ENCODE data around the gene MYO19.

DNA sequence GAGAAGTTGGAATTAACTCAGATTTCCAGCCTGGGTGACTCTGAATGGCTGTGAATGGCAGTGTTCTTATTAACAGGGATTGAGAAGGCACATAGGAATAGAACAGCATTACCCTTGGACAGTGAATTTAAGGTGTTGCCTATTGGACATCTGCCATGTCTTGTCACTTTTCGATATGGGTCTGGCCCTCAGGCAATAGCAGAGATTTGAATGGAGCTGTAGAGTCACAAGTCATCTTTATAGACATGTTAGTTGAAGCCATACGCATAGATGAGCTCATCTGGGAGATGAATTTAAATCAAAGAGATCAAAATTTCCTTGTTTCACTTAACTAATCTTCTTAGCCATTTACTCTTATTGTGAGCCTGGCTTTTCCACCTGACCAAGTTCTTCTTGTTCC lies 42.1 kb upstream of the MYO19 start:
- TF ChIP-seq, protein P1, sequence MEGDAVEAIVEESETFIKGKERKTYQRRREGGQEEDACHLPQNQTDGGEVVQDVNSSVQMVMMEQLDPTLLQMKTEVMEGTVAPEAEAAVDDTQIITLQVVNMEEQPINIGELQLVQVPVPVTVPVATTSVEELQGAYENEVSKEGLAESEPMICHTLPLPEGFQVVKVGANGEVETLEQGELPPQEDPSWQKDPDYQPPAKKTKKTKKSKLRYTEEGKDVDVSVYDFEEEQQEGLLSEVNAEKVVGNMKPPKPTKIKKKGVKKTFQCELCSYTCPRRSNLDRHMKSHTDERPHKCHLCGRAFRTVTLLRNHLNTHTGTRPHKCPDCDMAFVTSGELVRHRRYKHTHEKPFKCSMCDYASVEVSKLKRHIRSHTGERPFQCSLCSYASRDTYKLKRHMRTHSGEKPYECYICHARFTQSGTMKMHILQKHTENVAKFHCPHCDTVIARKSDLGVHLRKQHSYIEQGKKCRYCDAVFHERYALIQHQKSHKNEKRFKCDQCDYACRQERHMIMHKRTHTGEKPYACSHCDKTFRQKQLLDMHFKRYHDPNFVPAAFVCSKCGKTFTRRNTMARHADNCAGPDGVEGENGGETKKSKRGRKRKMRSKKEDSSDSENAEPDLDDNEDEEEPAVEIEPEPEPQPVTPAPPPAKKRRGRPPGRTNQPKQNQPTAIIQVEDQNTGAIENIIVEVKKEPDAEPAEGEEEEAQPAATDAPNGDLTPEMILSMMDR (IDR thresholded peaks at IDR 0.05): no peak
- no peak for TF ChIP-seq POLR2AphosphoS5 (IDR thresholded peaks at IDR 0.05)

Measured in stomach (tissue), 4 donors.